Neural progenitor cell (in vitro differentiated cells): ENCODE data around the gene C5AR2. TPM values are rescaled to one million over a fixed set of nuclear protein-coding genes. Genes with fewer than 3 reads are reported as not detected.
A peak's percentile ranks its signal among the peaks of the same experiment; 100 is the strongest.
"Not testable (repeated sequence)": the region's sequence is repeated elsewhere in the genome, so short reads cannot be mapped to it uniquely, and the experiment has no call there.

Experiments used
- DNase-seq: peaks from one replicate; pipeline ENCODE4 v3.0.0-alpha.2; 2016; ENCODE audit warnings: low spot score
- H2AFZ ChIP-seq: fragments of 200-600 bp; sonication (generic); replicated peaks from 2 replicates; pipeline ENCODE4 v1.6.1; 2016; ENCODE audit warnings: antibody characterized with exemption
- H3F3A ChIP-seq: fragments of 200-600 bp; sonication (generic); 2 replicates; pipeline ENCODE4 v1.6.1; 2016; ENCODE audit warnings: antibody characterized with exemption, low read depth
- H3K27ac ChIP-seq: fragments of 200-600 bp; sonication (generic); 2 replicates; pipeline ENCODE4 v1.5.1; 2016; ENCODE audit warnings: mild to moderate bottlenecking
- H3K27me3 ChIP-seq: fragments of 200-600 bp; sonication (generic); 2 replicates; pipeline ENCODE4 v1.6.1; 2016; ENCODE audit warnings: mild to moderate bottlenecking, moderate library complexity
- H3K36me3 ChIP-seq: fragments of 200-600 bp; sonication (generic); 2 replicates; pipeline ENCODE4 v1.5.1; 2016
- H3K4me1 ChIP-seq: fragments of 200-600 bp; sonication (generic); 2 replicates; pipeline ENCODE4 v1.6.1; 2016; ENCODE audit warnings: mixed run types
- H3K4me2 ChIP-seq: fragments of 200-600 bp; sonication (generic); 2 replicates; pipeline ENCODE4 v1.6.1; 2016
- H3K4me3 ChIP-seq: fragments of 200-600 bp; sonication (generic); 2 replicates; pipeline ENCODE4 v1.5.1; 2016
- H3K79me2 ChIP-seq: fragments of 200-600 bp; sonication (generic); 2 replicates; pipeline ENCODE4 v1.6.1; 2016; ENCODE audit warnings: low read depth
- H3K9ac ChIP-seq: fragments of 200-600 bp; sonication (generic); 2 replicates; pipeline ENCODE4 v1.6.1; 2016
- H3K9me3 ChIP-seq: fragments of 200-600 bp; sonication (generic); 2 replicates; pipeline ENCODE4 v1.5.1; 2016; ENCODE audit warnings: low read depth
- H4K20me1 ChIP-seq: fragments of 200-600 bp; sonication (generic); 2 replicates; pipeline ENCODE4 v1.6.1; 2016; ENCODE audit warnings: low read depth
- H3K27ac Mint-ChIP-seq: 3 replicates; pipeline ENCODE4 v1.8.0; 2021; ENCODE audit warnings: mixed read lengths
- H3K27me3 Mint-ChIP-seq: 2 replicates; pipeline ENCODE4 v1.8.0; 2022; ENCODE audit warnings: low read depth, mild to moderate bottlenecking, inconsistent platforms, moderate library complexity, mixed read lengths; ENCODE audit not compliant: insufficient read depth
- H3K36me3 Mint-ChIP-seq: 3 replicates; pipeline ENCODE4 v1.8.0; 2021; ENCODE audit warnings: mixed read lengths
- H3K4me1 Mint-ChIP-seq: 3 replicates; pipeline ENCODE4 v1.8.0; 2021; ENCODE audit warnings: mixed read lengths
- H3K4me3 Mint-ChIP-seq: 3 replicates; pipeline ENCODE4 v1.8.0; 2021; ENCODE audit warnings: mild to moderate bottlenecking, moderate library complexity, mixed read lengths
- H3K9me3 Mint-ChIP-seq: 3 replicates; pipeline ENCODE4 v1.8.0; 2020; ENCODE audit warnings: mixed read lengths
- CTCF ChIP-seq: fragments of 200-600 bp; sonication (generic); IDR thresholded peaks from 2 replicates; pipeline ENCODE4 v1.5.1; 2017; ENCODE audit warnings: antibody characterized with exemption, mild to moderate bottlenecking
- EZH2 ChIP-seq: fragments of 200-600 bp; sonication (generic); IDR thresholded peaks from 2 replicates; pipeline ENCODE4 v1.6.1; 2017; ENCODE audit warnings: antibody characterized with exemption, mild to moderate bottlenecking, moderate library complexity
- EZH2phosphoT487 ChIP-seq: fragments of 200-600 bp; sonication (generic); IDR thresholded peaks from 2 replicates; pipeline ENCODE4 v1.6.1; 2017; ENCODE audit warnings: antibody characterized with exemption
- total RNA-seq: library from RNA; depleted of rRNA; stranded (reverse); fragments of >200 nt; gene quantifications from 2 replicates; pipeline ENCODE4 v1.2.3, GENCODE V29; 2015; ENCODE audit warnings: low replicate concordance

The C5AR2 gene
- total RNA-seq, 1 donor from 2014 or later, result not detected

GRCh38 chr19:47330466-47330869, 1.5 kb upstream of the C5AR2 start:
- no peak overlapping the region for H3K4me2 ChIP-seq
- no peak for DNase-seq
- H3K79me2 ChIP-seq, result no peaks in the 10 kb centered on the region
- H3K9me3 ChIP-seq, result no peaks in the 10 kb centered on the region
- Mint-ChIP-seq H3K36me3 (no peaks in the 10 kb centered on the region), H3K4me1 (no peaks in the 10 kb centered on the region), H3K27ac (no peak overlapping the region), H3K27me3 (peaks cover 11% of the 10 kb centered on the region), H3K4me3 (no peak overlapping the region), H3K9me3 (no peaks in the 10 kb centered on the region)
- H3K36me3 ChIP-seq, result no peaks in the 10 kb centered on the region
- no peak for TF ChIP-seq EZH2
- TF ChIP-seq EZH2phosphoT487, result no peak
- no peak for TF ChIP-seq CTCF
- H4K20me1 ChIP-seq, result no peaks in the 10 kb centered on the region
- no peak overlapping the region for H2AFZ ChIP-seq
- H3K4me3 ChIP-seq, result no peak overlapping the region
- H3K4me1 ChIP-seq, result no peaks in the 10 kb centered on the region
- H3F3A ChIP-seq, result no peaks in the 10 kb centered on the region
- H3K27ac ChIP-seq, result no peak overlapping the region
- no peak overlapping the region for H3K9ac ChIP-seq
- no peaks in the 10 kb centered on the region for H3K27me3 ChIP-seq

GRCh38 chr19:47331490-47331889, 485 bp upstream of the C5AR2 start:
- H3K4me3 Mint-ChIP-seq, result no peak overlapping the region
- Histone ChIP-seq H3F3A (no peaks in the 10 kb centered on the region), H3K4me2 (no peak overlapping the region), H3K4me3 (no peak overlapping the region), H4K20me1 (no peaks in the 10 kb centered on the region), H3K4me1 (no peaks in the 10 kb centered on the region), H3K36me3 (no peaks in the 10 kb centered on the region), H3K9me3 (no peaks in the 10 kb centered on the region), H3K9ac (no peak overlapping the region), H2AFZ (no peak overlapping the region), H3K27ac (no peak overlapping the region), H3K79me2 (no peaks in the 10 kb centered on the region), H3K27me3 (no peaks in the 10 kb centered on the region)
- H3K4me1 Mint-ChIP-seq, result no peaks in the 10 kb centered on the region
- no peaks in the 10 kb centered on the region for H3K9me3 Mint-ChIP-seq
- TF ChIP-seq EZH2phosphoT487, result no peak
- TF ChIP-seq EZH2, result no peak
- TF ChIP-seq CTCF, result no peak
- H3K27ac Mint-ChIP-seq, result peak overlapping the region; percentile 25
- no peaks in the 10 kb centered on the region for H3K36me3 Mint-ChIP-seq
- no peak for DNase-seq
- peaks cover 11% of the 10 kb centered on the region for H3K27me3 Mint-ChIP-seq

- H3K4me1 Mint-ChIP-seq, H3K4me2 ChIP-seq, DNase-seq, H4K20me1 ChIP-seq, H2AFZ ChIP-seq, H3K9me3 Mint-ChIP-seq, H3K4me1 ChIP-seq, H3K27ac ChIP-seq, H3K4me3 Mint-ChIP-seq, H3K9me3 ChIP-seq, H3F3A ChIP-seq, H3K79me2 ChIP-seq, H3K36me3 Mint-ChIP-seq, H3K27me3 ChIP-seq, H3K9ac ChIP-seq, H3K4me3 ChIP-seq, H3K27ac Mint-ChIP-seq, H3K36me3 ChIP-seq: not testable (repeated sequence)
- peaks cover 12% of the 10 kb centered on the region for H3K27me3 Mint-ChIP-seq
These were observed 5.1 kb downstream of the C5AR2 start for GRCh38 chr19:47336765-47337718.

GRCh38 chr19:47339196-47339880, 7.4 kb downstream of the C5AR2 start:
- no peaks in the 10 kb centered on the region for H3K36me3 Mint-ChIP-seq
- H3K4me1 Mint-ChIP-seq, result no peaks in the 10 kb centered on the region
- no peak overlapping the region for H3K4me3 Mint-ChIP-seq
- H3K27me3 Mint-ChIP-seq, result peaks cover 7% of the 10 kb centered on the region
- no peak for DNase-seq
- no peak overlapping the region for H3K4me3 ChIP-seq
- no peak overlapping the region for H3K27ac Mint-ChIP-seq
- no peak for TF ChIP-seq EZH2
- no peak for TF ChIP-seq CTCF
- TF ChIP-seq EZH2phosphoT487, result no peak
- no peaks in the 10 kb centered on the region for H4K20me1 ChIP-seq
- no peaks in the 10 kb centered on the region for H3K9me3 ChIP-seq
- H3F3A ChIP-seq, result no peaks in the 10 kb centered on the region
- H3K79me2 ChIP-seq, result no peaks in the 10 kb centered on the region
- no peaks in the 10 kb centered on the region for H3K36me3 ChIP-seq
- no peak overlapping the region for H2AFZ ChIP-seq
- H3K27me3 ChIP-seq, result no peaks in the 10 kb centered on the region
- no peak overlapping the region for H3K27ac ChIP-seq
- no peaks in the 10 kb centered on the region for H3K4me1 ChIP-seq
- H3K9me3 Mint-ChIP-seq, result peaks cover 2% of the 10 kb centered on the region
- H3K4me2 ChIP-seq, result no peak overlapping the region
- H3K9ac ChIP-seq, result no peak overlapping the region
